HG03025 (cell line): ENCODE data around the gene CHD5.

ENCODE experiments used
- ATAC-seq: cut with Tn5 transposase; IDR thresholded peaks from one replicate; pipeline ENCODE4 v1.9.1; 2021; ENCODE audit warnings: mild to moderate bottlenecking, moderate library complexity; ENCODE audit not compliant: unreplicated experiment, low FRiP score

Gene CHD5

DNA sequence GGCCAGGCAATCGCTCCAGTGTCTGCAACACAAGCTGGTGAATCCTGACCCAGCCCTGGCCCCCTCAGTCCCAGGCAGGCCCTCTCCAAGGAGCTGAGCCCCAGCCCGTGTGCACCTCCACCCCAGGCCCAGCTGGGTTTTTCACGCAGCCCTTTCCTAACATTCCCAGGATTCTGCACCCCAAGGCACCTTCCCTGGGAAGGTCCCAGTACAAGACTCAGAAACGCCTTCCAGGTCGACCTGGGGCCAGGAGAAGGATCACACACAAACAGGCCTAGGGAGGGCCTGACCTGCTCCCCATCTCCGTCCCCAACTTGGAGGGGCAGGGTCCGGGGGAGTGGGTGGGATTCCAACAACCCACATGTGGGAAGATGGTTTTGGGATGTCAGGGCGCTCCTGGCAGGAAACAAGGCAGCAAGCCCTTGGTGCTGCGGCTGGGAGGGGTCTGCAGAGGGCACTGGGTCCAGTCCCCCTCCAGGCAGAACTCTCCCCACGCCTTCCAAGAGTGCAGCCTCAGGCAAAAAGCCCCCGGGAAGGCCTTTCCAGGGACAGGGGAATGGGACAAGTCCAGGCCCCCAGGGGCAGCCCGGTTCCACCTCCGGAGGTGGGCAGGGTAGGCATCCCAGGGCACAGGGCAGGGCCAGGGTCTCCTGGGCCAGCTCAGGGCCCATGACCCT lies 76.1 kb downstream of the CHD5 start:
- no peak for ATAC-seq

DNA sequence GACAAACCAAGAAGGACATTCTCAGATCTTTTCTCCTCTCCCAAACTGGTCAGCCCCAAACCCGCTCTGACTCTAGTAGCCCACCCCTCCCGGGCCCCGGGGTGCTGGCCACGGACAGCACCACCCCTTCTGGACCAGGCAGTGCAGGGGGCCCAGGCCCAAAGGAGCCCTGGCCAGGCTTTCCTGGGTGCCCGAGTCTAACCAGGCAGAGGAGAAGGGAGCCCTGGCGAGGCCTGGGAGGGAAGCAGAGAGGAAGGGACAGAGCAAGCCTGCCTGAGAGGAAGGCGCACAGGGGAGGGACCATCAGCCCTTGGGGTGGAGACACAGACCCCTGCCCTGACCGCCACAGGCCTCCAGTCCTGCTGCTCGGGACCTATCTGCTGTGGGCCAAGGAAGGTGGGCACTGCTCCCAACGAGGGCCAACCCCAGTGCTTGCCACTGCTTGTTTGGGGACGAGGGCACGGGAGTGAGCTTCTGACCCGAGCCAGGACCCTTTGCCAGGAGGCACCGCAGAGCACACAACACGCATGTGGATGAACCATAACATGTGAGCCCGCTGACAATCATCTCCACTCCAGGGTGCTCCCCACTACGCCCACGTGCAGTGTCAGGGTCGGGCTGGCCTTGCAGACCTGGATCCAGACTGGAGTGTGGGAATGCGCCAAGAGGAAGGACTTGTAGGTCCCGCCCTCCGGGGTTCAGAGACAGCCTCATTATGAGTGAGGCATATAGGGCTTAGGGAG lies 76.8 kb downstream of the CHD5 start:
- no peak for ATAC-seq

DNA sequence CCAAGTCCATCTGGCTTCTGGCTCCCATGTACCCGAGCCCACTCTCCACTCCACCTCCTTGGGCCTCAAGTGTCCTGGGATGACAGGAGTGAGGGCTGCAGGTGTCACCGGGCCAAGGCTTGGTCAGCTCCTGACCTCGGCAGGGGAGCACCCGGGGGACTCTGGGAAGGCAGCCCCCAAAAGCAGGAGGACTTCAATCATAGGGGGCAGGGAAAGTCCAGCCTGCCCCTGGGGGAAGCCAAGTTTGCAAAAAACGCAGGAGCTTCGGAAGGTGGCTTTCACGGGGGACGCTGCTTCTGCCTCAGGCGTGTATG lies 77.6 kb downstream of the CHD5 start:
- ATAC-seq = no peak

DNA sequence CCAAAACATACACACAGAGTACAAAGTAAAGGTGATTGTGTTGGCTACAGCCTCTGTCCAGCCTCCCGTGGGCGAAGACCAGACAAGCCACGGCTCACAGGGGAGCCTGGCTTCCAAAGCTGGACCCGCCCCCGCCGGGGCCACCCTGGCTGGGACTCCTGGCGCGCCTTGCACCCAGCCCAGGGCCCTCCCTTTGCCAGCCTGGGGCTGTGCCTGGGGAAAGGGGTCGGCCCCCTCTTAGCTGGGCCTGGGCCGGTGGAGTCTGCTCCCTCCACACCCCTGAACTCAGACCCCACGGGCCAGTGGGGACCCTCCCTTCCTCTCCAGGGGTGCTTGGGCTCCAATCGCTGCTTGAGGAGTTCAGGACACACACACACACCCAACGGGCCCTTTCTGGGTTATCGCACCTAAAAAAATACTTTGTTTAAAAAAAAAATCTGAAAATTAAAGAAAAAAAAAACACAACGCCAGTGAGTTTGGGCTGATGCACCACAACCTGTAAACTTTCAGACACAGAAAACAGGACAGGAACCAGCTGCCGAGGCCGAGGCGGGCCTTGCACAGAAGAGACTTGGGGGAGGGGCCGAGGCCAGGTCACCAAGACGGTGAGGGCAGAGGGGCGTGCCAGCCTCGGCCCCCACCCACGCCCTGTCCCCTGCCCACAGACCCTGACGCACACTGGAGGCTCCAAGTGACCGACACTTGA lies 78.1 kb downstream of the CHD5 start:
- no peak for ATAC-seq

DNA sequence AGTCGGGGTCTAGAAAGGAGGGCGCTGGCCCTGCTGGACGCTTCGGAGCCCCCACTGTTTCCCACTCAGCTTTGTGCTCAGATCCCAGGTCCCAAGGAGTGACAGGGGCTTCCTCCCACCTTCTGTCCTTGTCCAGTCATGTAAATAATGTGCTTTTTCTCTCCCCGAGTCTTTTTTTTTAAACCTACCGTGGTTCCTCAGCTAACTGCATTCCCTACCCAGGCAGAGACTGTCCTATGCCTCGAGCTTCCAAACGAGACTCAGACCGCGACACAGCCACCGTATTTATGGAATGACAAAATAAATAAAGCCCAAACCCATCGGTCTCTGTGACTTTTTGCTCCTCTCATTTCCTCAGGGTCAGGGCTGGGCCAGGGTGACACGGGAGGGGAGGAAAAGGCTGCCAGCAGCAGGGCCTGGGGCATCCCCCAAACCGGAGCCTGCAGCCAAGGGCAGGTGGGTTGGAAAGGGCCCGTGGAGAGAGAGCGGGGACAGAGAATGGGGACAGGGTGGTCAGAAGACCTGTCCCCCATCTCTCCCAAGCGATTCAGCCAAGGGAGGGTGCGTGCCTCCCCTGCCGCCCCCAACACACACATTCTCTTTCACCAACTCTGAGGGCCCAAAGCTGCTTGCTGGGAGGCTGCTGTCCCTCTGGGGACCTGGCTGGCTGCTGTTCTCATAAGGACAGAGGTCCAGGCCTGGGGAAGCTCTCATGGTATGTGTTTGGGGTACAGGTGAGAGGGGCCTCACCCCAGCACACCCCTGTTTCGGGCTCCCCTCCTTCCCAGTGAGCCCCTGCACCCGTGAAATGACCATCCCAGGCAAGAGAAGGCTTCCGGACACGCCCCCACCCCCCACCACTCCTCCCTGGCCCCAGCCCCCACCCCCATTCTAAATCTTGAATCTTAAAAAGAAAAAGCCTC lies 79.0 kb downstream of the CHD5 start:
- ATAC-seq = no peak

DNA sequence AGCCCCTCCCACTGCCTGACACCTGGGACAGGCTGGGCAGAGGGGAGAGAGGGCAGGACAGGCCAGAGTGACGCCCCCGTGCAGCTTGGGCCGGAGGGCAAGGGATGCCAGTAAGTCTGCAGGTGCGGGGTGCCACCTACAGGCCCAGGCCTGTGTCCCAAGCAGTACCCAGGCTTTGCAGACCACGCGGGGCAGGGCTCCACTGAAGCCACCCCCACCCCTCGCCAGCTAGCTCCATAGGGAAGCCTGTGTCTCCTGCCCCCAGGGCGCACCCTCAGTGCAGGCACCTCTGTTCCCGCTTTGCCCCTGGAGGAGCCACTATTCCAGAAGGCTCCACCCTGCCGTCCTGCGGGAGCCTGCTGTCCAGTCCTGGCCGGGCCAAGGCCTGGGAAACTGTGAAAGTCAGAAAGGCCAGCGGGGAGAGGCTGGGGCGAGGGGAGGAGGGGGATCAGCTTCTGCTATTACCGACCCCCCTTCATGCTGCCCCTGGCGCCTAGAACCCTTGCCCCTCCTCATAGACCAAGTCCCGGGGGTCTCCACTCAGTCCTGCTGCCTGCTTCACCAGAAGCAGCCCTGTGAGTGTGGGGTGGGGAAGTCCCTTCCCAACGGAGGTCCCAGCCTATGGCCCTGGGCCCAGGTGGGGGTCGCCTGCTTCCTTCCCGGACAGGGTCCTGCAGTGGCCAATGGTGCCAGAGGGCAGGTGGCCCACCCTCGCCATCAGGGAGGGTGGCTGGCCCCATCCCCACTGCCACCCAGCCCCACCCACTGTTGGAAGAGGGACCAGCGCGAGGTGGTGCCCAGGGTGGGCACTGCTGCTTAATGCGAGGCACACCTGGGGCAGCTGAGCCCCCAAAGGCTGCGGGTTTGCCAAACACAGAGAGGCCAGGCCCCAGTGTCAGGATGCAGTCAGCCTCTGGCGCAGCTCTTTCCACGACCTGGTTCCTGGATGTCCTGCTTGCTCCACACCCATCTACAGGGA lies 80.0 kb downstream of the CHD5 start:
- ATAC-seq = no peak

DNA sequence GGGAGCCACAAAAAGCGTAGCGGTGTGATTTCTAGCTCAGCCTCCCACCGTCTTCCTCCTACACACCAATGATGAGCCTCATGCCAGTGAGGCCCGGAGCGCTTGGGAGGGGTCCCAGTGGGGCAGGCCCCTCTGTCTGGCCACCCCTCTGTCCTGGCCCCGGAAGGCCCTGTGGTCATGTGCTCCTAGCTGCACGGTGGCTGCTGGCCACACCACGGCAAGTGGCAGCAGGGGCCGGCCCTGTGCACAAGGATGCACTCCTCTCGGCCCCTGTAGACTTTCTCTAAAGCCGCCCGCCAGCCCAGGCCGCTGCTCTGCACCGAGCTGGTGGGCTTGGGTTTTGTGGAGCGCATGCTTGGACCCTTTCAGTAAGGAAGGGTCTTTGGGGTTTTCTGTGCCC lies 80.8 kb downstream of the CHD5 start:
- no peak for ATAC-seq

DNA sequence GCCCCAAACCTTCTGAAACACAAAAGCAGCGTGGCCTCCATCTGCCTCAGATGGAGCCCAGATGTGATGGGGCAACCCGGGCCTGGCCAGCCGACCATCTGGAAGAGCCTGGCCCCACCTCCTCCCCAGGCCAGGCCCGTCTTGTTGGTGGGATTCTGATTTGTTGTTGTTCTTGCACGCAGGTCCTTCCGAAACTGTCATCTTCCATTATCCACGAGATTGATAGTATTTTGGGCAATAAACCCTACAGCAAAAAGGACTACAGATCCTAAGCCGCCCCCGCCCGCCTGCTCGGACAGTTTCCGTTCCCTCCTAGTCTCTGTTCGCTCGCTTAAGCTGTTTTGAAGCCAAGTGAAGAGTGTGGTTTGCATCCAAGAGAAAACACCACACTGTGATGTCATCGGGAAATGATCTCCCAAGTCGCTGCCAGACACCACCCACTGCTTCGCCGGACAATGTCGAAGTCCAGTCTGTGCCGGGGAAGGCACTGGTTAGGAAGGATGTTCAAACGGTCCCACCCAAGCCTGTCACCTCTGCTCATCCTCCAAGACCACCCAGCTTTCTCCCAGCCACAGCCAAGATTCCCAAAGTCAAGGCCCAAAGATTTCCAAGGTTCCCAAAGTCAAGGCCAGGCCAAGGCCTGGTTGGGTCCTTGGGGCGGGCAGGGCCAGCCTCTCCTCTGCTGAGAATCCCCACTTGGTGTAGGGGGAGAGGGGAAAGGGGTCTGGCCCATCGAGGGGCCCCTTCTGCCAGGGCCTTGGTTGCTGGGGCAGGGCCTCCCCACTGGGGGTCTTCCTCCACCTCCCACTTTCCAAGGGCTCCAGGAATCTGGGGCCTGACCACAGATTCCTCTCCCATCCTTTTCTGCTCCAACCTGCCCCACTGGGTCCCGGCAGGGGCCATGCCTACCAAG lies 81.6 kb downstream of the CHD5 start:
- no peak for ATAC-seq

DNA sequence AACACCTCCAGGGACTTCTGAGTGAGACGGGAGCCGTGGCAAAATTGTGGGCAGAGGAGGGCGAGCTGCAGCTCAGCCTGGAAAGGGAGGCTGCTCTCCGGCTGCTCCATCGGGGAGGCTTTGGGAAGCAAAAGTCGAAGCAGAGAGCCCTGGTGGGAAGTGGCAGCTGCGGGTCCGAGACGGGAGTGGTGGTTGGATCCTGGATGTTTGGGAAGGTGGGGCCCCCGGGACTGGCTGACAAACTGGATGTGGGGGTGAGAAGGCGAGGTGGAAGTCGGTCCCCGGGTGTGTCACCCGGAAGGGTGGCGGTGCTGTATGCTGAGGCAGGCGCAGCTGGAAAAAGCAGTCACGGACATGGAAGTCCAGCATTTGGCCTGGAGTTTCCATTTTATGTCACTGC lies 82.3 kb downstream of the CHD5 start:
- no peak for ATAC-seq

DNA sequence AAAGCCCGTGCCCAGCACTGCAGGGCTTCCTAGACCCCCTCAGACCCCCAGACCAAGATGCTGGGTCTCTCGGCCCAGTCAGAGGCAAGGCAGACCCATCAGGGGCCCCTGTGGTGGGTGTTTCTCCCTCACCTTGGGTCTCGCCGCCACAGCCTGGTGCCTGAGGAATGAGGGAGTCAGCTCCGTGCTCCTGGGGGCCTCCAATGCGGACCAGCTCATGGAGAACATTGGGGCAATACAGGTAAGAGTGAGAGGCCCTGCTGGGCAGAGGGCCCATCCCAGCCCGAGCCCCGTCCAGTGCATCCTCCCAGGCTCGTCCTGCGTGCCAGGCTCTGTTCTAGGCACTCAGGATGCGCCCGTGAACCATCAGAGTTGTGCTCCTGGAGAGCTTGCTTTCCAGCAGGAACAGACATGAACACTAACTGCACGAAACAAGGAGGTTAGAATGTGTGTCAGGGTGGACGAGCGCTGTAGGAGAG lies 83.0 kb downstream of the CHD5 start:
- ATAC-seq = no peak

DNA sequence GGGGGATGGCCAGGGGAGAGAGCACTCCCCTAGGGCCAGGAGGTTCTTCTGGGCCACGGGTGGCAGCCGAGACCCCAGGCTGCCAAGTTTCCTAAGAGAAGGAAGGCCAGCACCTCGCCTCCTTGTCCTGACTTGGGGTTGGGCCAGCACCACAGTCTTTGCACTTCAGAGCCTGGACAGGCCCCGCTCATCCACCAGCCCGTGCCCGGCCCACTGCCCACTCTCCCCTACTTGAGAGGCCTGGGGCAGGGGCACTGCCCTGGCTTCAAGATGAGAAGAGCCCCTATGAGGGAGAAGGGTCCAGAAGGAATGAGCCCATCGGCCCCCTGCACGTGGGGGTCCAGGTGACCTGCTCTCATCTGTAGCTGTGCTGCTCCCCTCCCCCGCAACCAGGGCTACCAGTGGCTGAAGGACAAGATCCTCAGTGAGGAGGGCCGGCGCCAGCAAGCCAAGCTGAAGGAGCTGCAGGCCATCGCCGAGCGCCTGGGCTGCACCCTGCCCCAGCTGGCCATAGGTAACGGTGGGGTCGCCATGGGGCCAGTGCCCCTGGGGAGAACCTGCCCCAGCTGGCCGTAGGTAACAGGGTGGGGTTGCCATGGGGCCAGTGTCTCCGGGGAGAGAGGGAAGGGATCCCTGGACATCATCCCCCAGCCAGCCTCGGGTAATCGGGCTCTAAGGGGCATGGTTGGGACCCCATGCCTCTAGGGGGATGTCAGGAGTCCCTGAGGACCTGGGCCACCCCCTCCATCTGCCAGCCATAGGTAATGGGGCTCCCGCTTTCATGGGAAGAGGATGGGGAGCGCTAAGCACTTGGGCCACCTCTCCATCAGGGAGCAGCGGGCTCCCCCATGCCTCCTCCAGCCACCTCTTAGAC lies 83.6 kb downstream of the CHD5 start:
- no peak for ATAC-seq

DNA sequence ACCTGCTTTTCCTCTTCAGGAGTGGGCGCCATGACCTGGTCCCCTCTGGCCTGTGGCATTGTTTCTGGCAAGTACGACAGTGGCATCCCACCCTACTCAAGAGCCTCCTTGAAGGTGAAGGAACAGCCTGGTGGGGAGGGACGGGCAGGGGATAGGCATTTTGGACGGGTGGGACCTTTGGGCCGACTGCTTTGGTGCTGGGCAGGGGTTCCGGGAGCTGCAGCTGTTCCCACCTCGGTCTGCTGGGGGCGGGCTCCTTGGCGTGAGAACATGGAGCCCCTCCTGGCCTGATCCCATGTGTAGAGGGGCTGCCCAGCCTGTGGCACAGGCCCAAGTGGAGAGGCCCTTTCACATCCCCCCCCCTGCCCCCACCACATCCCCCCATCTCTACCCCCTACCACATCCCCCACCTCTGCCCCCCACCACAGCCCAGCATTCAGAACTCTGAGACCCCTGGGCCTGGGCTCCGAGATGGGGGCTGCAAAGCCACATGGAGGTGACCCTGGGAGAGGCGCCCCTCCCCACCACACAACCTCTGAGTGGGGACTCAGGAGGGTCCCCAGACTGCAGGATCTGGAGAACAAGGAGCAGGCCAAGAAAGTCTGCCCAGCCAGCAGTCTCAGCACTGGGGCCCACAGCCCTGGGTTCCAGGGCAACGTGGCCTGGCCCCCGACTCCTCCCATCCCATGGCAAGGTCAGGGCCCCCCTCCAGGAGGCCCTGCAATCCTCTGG lies 84.4 kb downstream of the CHD5 start:
- ATAC-seq = no peak

DNA sequence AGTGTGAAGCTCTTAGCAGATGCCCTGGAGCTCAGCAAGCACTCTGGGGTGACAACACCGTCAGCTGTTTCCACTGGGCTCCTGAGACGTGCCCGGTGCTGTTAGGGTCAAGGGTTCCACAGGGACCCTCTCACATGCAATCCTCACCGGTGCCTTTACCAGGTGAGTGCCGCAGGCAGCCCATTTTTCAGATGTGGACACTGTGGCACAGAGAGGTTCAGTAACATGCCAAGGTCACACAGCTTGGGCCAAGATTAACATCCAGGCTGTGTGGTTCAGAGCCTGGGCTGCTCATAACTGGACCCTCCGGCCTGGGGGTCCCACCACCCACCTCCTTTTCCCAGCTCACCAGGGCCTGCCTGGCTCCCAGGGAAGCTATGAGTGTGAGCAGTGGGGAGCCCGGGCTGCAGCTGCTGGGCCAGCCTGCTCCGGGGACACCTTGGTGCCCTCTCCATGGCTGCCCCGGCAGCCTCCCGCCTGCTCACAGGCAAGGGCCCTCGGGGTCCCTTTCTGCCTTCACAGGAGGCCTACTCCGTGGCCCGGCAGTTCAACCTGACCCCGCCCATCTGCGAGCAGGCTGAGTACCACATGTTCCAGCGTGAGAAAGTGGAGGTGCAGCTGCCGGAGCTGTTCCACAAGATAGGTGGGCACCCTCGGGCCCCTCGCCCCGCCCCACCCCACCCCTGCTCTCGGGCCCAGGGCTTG lies 85.2 kb downstream of the CHD5 start:
- no peak for ATAC-seq

DNA sequence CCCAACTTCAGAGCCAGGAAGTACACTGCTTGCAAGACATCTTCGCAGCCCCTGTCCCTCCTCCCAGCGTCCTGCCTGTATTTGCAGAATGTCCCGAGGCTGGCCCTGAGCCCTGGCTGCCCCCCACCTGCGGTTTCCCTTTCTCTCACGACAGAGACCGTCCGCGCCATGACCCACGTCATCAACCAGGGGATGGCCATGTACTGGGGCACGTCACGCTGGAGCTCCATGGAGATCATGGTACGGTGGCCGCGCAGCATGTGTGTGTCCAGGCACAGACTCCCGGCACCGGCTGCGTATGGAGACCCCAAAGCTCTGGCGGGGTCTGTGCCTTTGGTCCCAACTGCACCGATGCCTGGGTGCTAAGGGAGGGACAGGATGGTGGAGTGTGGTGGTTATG lies 85.9 kb downstream of the CHD5 start:
- no peak for ATAC-seq

DNA sequence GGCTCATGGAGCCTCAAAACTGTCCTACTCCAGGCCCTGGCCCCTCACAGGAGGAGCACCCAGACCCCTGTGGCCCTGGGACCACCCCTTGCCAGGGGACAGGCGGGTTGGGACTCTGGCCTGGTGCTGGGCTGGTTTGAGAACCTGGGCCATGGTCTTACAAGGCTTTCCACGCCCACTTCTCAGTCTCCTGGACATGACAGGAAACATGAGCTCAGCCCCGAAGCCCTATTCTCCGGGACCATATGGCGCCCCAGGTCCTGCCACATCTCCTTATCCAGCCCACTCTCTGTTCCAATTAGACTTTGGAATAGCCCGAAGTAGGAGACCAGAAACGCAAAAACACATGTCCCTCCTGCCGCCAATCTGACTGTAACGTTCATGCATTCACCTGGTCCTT lies 86.5 kb downstream of the CHD5 start:
- no peak for ATAC-seq

DNA sequence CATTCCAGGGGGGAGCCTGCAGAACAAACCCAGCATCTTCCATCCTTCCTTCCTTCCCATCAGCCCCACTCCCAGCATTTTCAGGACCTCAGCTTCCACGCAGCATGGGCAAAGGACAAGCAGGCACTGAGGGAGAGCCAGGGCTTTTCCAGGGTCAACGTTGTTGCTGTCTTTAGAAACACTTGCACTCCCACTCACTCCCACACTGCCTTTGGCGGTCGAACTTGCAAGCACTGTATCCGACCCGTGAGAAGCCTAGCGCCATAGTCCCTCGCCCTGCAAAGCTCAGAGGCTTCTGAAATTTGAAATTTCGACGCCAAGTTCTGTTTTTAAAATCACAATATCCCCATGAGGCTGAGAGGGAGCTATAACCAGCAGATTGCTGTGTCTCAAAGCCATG lies 87.0 kb downstream of the CHD5 start:
- ATAC-seq = no peak
